HepG2 (cell line): ENCODE results near the gene SYNJ2. TPM values are rescaled to one million over a fixed set of nuclear protein-coding genes. Genes with fewer than 3 reads are reported as not detected.

Experiments
- ATF1 ChIP-seq: IDR thresholded peaks from 2 replicates; pipeline ENCODE4 v1.6.1; 2016; ENCODE audit warnings: mild to moderate bottlenecking, control low read depth
- ATRX ChIP-seq: sonication (generic); formaldehyde crosslinking; IDR thresholded peaks from 2 replicates; pipeline ENCODE4 v1.4.0; 2020; ENCODE audit warnings: missing genetic modification reagents, borderline replicate concordance
- CREM ChIP-seq, 2 experiments: sonication (generic) in 1 of 2; formaldehyde crosslinking in 1 of 2; IDR thresholded peaks; 2 replicates each; pipeline versions ENCODE4 v1.4.0 to v1.6.1; 2016 to 2020; ENCODE audit warnings: antibody characterized with exemption in 1 of 2, mild to moderate bottlenecking in 1 of 2, missing genetic modification reagents in 1 of 2
- FOXC1 ChIP-seq: sonication (generic); formaldehyde crosslinking; IDR thresholded peaks from 2 replicates; pipeline ENCODE4 v1.8.0; 2022; ENCODE audit warnings: mild to moderate bottlenecking, missing genetic modification reagents, borderline replicate concordance
- KDM1A ChIP-seq: IDR thresholded peaks from 2 replicates; pipeline ENCODE4 v1.6.1; 2016; ENCODE audit warnings: missing compliant biosample characterization
- NONO ChIP-seq, 2 experiments: fragments of 450-650 bp in 1 of 2; sonication (generic) in 1 of 2; formaldehyde crosslinking in 1 of 2; IDR thresholded peaks in 1 of 2; conservative IDR thresholded peaks in 1 of 2; 2 replicates each; pipeline versions ENCODE4 v1.6.1 to v1.8.0; 2017 to 2022; ENCODE audit warnings: mild to moderate bottlenecking in 1 of 2, missing genetic modification reagents in 1 of 2, moderate library complexity in 1 of 2
- NRL ChIP-seq: sonication (generic); formaldehyde crosslinking; IDR thresholded peaks from 2 replicates; pipeline ENCODE4 v1.5.0; 2020; ENCODE audit warnings: missing genetic modification reagents, mild to moderate bottlenecking, moderate library complexity, borderline replicate concordance
- PAWR ChIP-seq: sonication (generic); formaldehyde crosslinking; IDR thresholded peaks from 2 replicates; pipeline ENCODE4 v1.4.0; 2020; ENCODE audit warnings: missing genetic modification reagents, mild to moderate bottlenecking, borderline replicate concordance
- RBAK ChIP-seq: sonication (generic); formaldehyde crosslinking; IDR thresholded peaks from 2 replicates; pipeline ENCODE4 v1.5.1; 2020; ENCODE audit warnings: mild to moderate bottlenecking, missing genetic modification reagents
- RFX5 ChIP-seq: IDR thresholded peaks from 2 replicates; pipeline ENCODE4 v1.6.1; 2011; ENCODE audit warnings: low read depth, low read length, improper control_type of control experiment
- TMF1 ChIP-seq: sonication (generic); formaldehyde crosslinking; IDR thresholded peaks from 2 replicates; pipeline ENCODE4 v1.8.1; 2022; ENCODE audit warnings: low read depth, missing genetic modification reagents
- ZFP36L1 ChIP-seq: sonication (generic); formaldehyde crosslinking; IDR thresholded peaks from 2 replicates; pipeline ENCODE4 v1.8.0; 2022; ENCODE audit warnings: mild to moderate bottlenecking, missing genetic modification reagents, moderate library complexity
- ZFP91 ChIP-seq: sonication (generic); formaldehyde crosslinking; IDR thresholded peaks from 2 replicates; pipeline ENCODE4 v1.9.0; 2022; ENCODE audit warnings: missing genetic modification reagents, mild to moderate bottlenecking, borderline replicate concordance
- ZNF614 ChIP-seq: IDR thresholded peaks from 2 replicates; pipeline ENCODE4 v1.6.1; 2018; ENCODE audit warnings: missing biosample characterization, missing genetic modification reagents, inconsistent platforms, borderline replicate concordance
- ZNF670 ChIP-seq: sonication (generic); formaldehyde crosslinking; IDR thresholded peaks from 2 replicates; pipeline ENCODE4 v1.8.0; 2022; ENCODE audit warnings: mild to moderate bottlenecking, missing genetic modification reagents, borderline replicate concordance
- ZNF776 ChIP-seq: sonication (generic); formaldehyde crosslinking; IDR thresholded peaks from 2 replicates; pipeline ENCODE4 v1.4.0; 2020; ENCODE audit warnings: mild to moderate bottlenecking, missing genetic modification reagents
- ZNF790 ChIP-seq: sonication (generic); formaldehyde crosslinking; IDR thresholded peaks from 2 replicates; pipeline ENCODE4 v1.8.0; 2022; ENCODE audit warnings: missing genetic modification reagents, mild to moderate bottlenecking, borderline replicate concordance
- polyA plus RNA-seq, 8 experiments: library from polyadenylated mRNA; depleted of rRNA in 3 of 8; stranded (reverse) in 7 of 8; unstranded in 1 of 8; fragments of >200 nt; fragmentation: Illumina TruSeq in 4 of 8; extraction: Trizol in 4 of 8; gene quantifications; 2 replicates each; pipeline versions ENCODE4 v1.2.1 to v1.2.3, GENCODE V29; 2011 to 2016; ENCODE audit warnings: low read depth in 4 of 8, missing spikeins in 1 of 8, mixed read lengths in 1 of 8; ENCODE audit not compliant: insufficient read depth in 1 of 8
- total RNA-seq, 5 experiments: library from RNA; depleted of rRNA; stranded (reverse); fragments of >200 nt; fragmentation: Illumina TruSeq; extraction: Trizol; gene quantifications; 2 replicates each; pipeline ENCODE4 v1.2.3, GENCODE V29; 2016; ENCODE audit warnings: low read depth in 1 of 5
- TF ChIP-seq, protein P1 (sequence below): IDR thresholded peaks from 2 replicates; pipeline ENCODE4 v1.4.0; 2020; ENCODE audit warnings: mild to moderate bottlenecking, missing genetic modification reagents
- TF ChIP-seq, protein P2 (sequence below): sonication (generic); formaldehyde crosslinking; IDR thresholded peaks from 2 replicates; pipeline ENCODE4 v1.8.1; 2022; ENCODE audit warnings: low read depth, mild to moderate bottlenecking, missing genetic modification reagents
- TF ChIP-seq, protein P3 (sequence below): IDR thresholded peaks from 2 replicates; pipeline ENCODE4 v1.6.1; 2016; ENCODE audit warnings: missing genetic modification reagents, missing compliant biosample characterization

Gene SYNJ2
- total and polyA plus RNA-seq, 2 of the 13 experiments (the other 11 are each of a cell fraction or from before 2014, with no cell fraction given) = 39.1 to 57.6 TPM

DNA sequence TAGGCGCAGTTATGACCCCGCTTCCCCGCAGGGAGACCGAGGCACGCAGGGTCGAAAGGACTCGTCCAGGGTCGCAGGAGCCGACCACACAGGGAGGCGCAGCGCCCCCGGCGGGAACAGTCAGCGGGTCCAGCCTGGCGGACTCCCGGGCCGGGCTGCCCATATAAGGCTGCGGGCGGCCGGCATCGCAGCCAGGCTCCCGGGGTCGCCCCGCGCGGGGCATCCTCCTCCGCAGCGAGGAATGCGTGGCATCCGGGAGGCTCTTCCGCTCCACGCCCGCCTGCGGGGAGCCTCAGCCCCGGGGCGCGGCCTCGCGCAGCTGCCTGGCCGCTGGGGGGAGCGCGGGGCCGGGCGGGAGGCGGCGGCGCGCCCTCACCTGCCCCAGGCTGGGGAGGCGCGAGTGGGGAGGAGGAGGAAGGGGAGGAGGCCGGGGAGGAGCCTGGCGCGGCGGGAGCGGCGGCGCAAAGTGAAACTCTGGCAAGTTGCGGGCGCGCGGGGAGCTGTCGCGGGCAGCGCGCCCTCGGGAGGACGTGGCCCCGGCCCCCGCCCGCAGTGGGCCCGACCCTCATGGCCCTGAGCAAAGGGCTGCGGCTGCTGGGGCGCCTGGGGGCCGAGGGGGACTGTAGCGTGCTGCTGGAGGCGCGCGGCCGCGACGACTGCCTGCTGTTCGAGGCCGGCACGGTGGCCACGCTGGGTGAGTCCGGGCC is at the start of gene SYNJ2 (continued):
- TF ChIP-seq, protein P1, sequence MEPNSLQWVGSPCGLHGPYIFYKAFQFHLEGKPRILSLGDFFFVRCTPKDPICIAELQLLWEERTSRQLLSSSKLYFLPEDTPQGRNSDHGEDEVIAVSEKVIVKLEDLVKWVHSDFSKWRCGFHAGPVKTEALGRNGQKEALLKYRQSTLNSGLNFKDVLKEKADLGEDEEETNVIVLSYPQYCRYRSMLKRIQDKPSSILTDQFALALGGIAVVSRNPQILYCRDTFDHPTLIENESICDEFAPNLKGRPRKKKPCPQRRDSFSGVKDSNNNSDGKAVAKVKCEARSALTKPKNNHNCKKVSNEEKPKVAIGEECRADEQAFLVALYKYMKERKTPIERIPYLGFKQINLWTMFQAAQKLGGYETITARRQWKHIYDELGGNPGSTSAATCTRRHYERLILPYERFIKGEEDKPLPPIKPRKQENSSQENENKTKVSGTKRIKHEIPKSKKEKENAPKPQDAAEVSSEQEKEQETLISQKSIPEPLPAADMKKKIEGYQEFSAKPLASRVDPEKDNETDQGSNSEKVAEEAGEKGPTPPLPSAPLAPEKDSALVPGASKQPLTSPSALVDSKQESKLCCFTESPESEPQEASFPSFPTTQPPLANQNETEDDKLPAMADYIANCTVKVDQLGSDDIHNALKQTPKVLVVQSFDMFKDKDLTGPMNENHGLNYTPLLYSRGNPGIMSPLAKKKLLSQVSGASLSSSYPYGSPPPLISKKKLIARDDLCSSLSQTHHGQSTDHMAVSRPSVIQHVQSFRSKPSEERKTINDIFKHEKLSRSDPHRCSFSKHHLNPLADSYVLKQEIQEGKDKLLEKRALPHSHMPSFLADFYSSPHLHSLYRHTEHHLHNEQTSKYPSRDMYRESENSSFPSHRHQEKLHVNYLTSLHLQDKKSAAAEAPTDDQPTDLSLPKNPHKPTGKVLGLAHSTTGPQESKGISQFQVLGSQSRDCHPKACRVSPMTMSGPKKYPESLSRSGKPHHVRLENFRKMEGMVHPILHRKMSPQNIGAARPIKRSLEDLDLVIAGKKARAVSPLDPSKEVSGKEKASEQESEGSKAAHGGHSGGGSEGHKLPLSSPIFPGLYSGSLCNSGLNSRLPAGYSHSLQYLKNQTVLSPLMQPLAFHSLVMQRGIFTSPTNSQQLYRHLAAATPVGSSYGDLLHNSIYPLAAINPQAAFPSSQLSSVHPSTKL (CRISPR knock-in tag) = peak; percentile 73
- TF ChIP-seq, protein P2, sequence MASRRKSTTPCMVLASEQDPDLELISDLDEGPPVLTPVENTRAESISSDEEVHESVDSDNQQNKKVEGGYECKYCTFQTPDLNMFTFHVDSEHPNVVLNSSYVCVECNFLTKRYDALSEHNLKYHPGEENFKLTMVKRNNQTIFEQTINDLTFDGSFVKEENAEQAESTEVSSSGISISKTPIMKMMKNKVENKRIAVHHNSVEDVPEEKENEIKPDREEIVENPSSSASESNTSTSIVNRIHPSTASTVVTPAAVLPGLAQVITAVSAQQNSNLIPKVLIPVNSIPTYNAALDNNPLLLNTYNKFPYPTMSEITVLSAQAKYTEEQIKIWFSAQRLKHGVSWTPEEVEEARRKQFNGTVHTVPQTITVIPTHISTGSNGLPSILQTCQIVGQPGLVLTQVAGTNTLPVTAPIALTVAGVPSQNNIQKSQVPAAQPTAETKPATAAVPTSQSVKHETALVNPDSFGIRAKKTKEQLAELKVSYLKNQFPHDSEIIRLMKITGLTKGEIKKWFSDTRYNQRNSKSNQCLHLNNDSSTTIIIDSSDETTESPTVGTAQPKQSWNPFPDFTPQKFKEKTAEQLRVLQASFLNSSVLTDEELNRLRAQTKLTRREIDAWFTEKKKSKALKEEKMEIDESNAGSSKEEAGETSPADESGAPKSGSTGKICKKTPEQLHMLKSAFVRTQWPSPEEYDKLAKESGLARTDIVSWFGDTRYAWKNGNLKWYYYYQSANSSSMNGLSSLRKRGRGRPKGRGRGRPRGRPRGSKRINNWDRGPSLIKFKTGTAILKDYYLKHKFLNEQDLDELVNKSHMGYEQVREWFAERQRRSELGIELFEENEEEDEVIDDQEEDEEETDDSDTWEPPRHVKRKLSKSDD (CRISPR knock-in tag) = peak; percentile 29
- TF ChIP-seq KDM1A (0 out of 2 replicates have a peak, but pooled peaks have one; percentile 84), NRL (CRISPR knock-in tag) (no peak; the same call in 1 of the 2 replicates), NONO (IDR thresholded peaks at IDR 0.05) (no peak), NONO (CRISPR knock-in tag; conservative IDR thresholded peaks at IDR 0.05) (peak; percentile 70), ATF1 (CRISPR knock-in tag) (no peak), FOXC1 (CRISPR knock-in tag) (peak; percentile 63), ZNF614 (no peak), ZNF776 (peak; percentile 86; the same call in 1 of the 2 replicates), RBAK (CRISPR knock-in tag) (no peak), ZNF790 (CRISPR knock-in tag) (peak; percentile 73; the same call in 1 of the 2 replicates), PAWR (CRISPR knock-in tag) (no peak), TMF1 (peak; percentile 42; the same call in 1 of the 2 replicates), ATRX (no peak), RFX5 (no peak), ZFP91 (CRISPR knock-in tag) (no peak; the same call in none of the 2 replicates), ZNF670 (CRISPR knock-in tag) (0 out of 2 replicates have a peak, but pooled peaks have one; percentile 80), CREM (IDR thresholded peaks at IDR 0.05) (no peak), CREM (CRISPR knock-in tag; IDR thresholded peaks at IDR 0.05) (no peak), ZFP36L1 (CRISPR knock-in tag) (0 out of 2 replicates have a peak, but pooled peaks have one; percentile 30)
- TF ChIP-seq, protein P3, sequence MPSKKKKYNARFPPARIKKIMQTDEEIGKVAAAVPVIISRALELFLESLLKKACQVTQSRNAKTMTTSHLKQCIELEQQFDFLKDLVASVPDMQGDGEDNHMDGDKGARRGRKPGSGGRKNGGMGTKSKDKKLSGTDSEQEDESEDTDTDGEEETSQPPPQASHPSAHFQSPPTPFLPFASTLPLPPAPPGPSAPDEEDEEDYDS = peak; percentile 67
